Neuron (in vitro differentiated cells): Measurements from ENCODE around the gene SFXN2.
"Not testable (repeated sequence)": the region's sequence is repeated elsewhere in the genome, so short reads cannot be mapped to it uniquely, and the experiment has no call there.

Experiments used
- H2AFZ ChIP-seq: one replicate; pipeline ENCODE4 v1.6.1; 2013; ENCODE audit warnings: low read depth, mild to moderate bottlenecking, inconsistent platforms, low read length, moderate library complexity
- H3K27me3 ChIP-seq: one replicate; pipeline ENCODE4 v1.6.1; 2013; ENCODE audit warnings: low read length; ENCODE audit not compliant: insufficient read depth
- H3K36me3 ChIP-seq: one replicate; pipeline ENCODE4 v1.6.1; 2013; ENCODE audit warnings: low read length; ENCODE audit not compliant: insufficient read depth
- H3K4me1 ChIP-seq: one replicate; pipeline ENCODE4 v1.6.1; 2013; ENCODE audit warnings: low read length; ENCODE audit not compliant: insufficient read depth
- H3K4me3 ChIP-seq: 2 replicates; pipeline ENCODE4 v1.5.1; 2013; ENCODE audit warnings: mild to moderate bottlenecking, low read length, moderate library complexity
- H3K9me3 ChIP-seq: one replicate; pipeline ENCODE4 v1.6.1; 2013; ENCODE audit warnings: low read length

The SFXN2 gene

GRCh38 chr10:102716900-102717565 lies 2.6 kb downstream of the SFXN2 start:
- H3K9me3 ChIP-seq, H2AFZ ChIP-seq, H3K27me3 ChIP-seq, H3K4me3 ChIP-seq: not testable (repeated sequence)
- peaks cover 36% of the 10 kb centered on the region for H3K4me1 ChIP-seq
- H3K36me3 ChIP-seq: peaks cover 14% of the 10 kb centered on the region

DNA sequence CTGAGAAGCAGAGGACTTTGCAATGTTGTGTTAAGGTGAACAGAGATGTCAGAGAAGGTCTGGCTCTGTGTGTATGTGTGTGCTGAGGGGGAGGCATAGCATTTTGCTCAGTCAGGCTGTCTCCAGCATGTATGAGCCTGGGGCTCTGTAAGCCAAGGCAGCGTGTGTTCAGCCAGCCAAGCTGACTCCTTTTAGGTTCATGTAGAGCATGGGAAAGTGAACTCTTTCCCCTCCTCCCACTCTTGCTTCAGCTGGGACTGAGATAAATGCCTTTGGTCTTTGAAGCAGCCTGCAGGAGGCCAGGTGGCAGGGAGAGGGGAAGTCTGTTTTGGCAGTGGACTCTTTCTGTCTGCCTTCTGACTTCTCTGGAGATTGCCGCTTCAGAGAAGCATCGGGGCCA lies 3.8 kb downstream of the SFXN2 start:
- Histone ChIP-seq H3K4me3 (no peak overlapping the region), H3K36me3 (peaks cover 20% of the 10 kb centered on the region), H3K27me3 (no peaks in the 10 kb centered on the region)

DNA sequence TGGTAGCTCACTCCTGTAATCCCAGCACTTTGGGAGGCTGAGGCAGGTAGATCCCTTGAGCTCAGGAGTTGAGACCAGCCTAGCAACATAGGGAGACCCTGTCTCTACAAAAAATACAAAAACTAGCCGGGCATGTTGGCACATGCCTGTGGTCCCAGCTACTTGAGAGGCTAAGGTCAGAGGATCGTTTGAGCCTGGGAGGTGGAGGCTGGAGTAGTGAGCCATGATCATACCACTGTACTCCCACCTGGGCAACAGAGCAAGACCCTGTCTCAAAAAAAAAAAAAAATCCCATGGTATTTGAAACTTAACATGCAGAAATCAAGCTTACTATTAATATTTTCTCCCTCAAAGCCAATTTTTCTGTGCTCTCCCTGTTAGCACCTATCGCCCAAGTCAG lies 5.9 kb downstream of the SFXN2 start:
- no peak overlapping the region for H3K4me3 ChIP-seq
- no peaks in the 10 kb centered on the region for H3K27me3 ChIP-seq
- peaks cover 21% of the 10 kb centered on the region for H3K4me1 ChIP-seq
- peaks cover 28% of the 10 kb centered on the region for H3K36me3 ChIP-seq
- H2AFZ ChIP-seq: no peak overlapping the region
- H3K9me3 ChIP-seq: no peaks in the 10 kb centered on the region

More for the DNA sequence above, 3.8 kb downstream of the SFXN2 start:
- H2AFZ ChIP-seq: no peak overlapping the region
- no peaks in the 10 kb centered on the region for H3K9me3 ChIP-seq
- H3K4me1 ChIP-seq: peaks cover 26% of the 10 kb centered on the region

DNA sequence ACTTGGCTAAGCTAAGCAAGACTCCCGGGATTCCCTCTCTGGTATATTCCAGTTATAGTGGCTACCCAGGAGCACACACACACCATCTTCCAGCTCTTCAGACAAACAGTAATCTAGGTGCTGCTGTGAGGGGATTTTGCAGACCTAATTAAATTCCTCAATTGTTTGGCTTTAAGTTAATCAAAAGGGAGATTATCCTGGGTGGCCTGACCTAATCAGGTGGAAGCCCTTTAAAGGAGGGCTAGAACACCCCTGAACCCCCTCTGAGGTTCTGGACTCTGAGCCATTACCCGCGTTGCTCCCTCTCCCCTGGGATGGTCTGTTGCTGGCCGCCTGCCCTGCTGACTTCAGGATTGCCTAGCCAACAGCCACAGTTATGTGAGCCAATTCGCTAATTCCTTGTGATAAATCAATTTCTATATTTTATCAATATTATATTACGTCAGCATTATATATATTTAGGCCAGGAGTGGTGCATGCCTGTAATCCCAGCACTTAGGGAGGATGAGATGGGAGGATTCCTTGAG lies 6.4 kb downstream of the SFXN2 start:
- no peaks in the 10 kb centered on the region for H3K27me3 ChIP-seq
- H3K9me3 ChIP-seq: no peaks in the 10 kb centered on the region
- H3K4me1 ChIP-seq: peaks cover 19% of the 10 kb centered on the region
- H3K4me3 ChIP-seq: no peak overlapping the region
- H3K36me3 ChIP-seq: peaks cover 28% of the 10 kb centered on the region
- H2AFZ ChIP-seq: no peak overlapping the region

- Histone ChIP-seq H3K27me3 (no peaks in the 10 kb centered on the region), H3K36me3 (peaks cover 34% of the 10 kb centered on the region), H2AFZ (no peak overlapping the region)
Measured at GRCh38 chr10:102721954-102722353, 7.5 kb downstream of the SFXN2 start.

GRCh38 chr10:102723989-102724388 lies 9.6 kb downstream of the SFXN2 start:
- Histone ChIP-seq H2AFZ (no peak overlapping the region), H3K9me3 (no peaks in the 10 kb centered on the region), H3K27me3 (no peaks in the 10 kb centered on the region), H3K4me1 (peaks cover 5% of the 10 kb centered on the region), H3K36me3 (peaks cover 41% of the 10 kb centered on the region), H3K4me3 (no peak overlapping the region)

More at GRCh38 chr10:102721954-102722353, 7.5 kb downstream of the SFXN2 start:
- H3K4me1 ChIP-seq: peaks cover 19% of the 10 kb centered on the region
- no peaks in the 10 kb centered on the region for H3K9me3 ChIP-seq
- no peak overlapping the region for H3K4me3 ChIP-seq

GRCh38 chr10:102726274-102726673 lies 11.8 kb downstream of the SFXN2 start:
- H3K36me3 ChIP-seq: peaks cover 53% of the 10 kb centered on the region
- no peak overlapping the region for H2AFZ ChIP-seq
- H3K4me3 ChIP-seq: no peak overlapping the region
- H3K27me3 ChIP-seq: no peaks in the 10 kb centered on the region
- no peaks in the 10 kb centered on the region for H3K9me3 ChIP-seq
- H3K4me1 ChIP-seq: peaks cover 5% of the 10 kb centered on the region

DNA sequence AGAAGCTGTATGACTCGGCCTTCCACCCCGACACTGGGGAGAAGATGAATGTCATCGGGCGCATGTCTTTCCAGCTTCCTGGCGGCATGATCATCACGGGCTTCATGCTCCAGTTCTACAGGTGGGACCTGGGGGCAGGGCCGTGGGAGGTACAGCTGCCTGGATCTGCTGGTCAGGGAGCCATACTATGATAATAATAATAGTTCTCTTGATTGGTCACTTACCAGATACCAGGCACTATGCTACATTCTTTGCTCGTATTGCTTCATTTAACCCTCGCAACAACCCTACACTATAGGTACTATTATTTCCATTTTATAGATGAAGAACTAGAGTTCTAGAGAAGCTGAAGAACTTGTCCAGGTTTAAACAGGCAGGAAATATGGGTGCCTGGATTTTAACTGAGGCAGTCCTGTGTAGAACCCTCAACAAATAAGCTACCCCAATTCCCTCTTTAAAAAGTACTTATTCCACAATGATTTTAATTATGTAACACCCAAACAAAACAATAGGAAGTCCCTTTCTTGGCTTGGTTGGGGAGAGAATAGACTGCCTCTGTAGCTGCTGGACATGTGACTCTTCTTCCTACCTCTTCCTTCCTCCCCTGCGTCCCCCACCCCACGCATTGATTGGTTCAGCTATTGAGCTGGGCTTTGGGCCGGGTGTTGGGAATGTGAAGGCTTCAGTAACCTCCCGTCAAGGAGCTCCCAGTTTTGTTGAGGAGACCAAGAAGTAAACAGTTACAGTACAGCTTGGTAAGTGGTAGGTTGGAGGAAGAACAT lies 12.8 kb downstream of the SFXN2 start:
- Histone ChIP-seq H3K27me3 (no peaks in the 10 kb centered on the region), H2AFZ (no peak overlapping the region), H3K36me3 (peaks cover 60% of the 10 kb centered on the region), H3K4me3 (no peak overlapping the region), H3K4me1 (no peaks in the 10 kb centered on the region), H3K9me3 (no peaks in the 10 kb centered on the region)

DNA sequence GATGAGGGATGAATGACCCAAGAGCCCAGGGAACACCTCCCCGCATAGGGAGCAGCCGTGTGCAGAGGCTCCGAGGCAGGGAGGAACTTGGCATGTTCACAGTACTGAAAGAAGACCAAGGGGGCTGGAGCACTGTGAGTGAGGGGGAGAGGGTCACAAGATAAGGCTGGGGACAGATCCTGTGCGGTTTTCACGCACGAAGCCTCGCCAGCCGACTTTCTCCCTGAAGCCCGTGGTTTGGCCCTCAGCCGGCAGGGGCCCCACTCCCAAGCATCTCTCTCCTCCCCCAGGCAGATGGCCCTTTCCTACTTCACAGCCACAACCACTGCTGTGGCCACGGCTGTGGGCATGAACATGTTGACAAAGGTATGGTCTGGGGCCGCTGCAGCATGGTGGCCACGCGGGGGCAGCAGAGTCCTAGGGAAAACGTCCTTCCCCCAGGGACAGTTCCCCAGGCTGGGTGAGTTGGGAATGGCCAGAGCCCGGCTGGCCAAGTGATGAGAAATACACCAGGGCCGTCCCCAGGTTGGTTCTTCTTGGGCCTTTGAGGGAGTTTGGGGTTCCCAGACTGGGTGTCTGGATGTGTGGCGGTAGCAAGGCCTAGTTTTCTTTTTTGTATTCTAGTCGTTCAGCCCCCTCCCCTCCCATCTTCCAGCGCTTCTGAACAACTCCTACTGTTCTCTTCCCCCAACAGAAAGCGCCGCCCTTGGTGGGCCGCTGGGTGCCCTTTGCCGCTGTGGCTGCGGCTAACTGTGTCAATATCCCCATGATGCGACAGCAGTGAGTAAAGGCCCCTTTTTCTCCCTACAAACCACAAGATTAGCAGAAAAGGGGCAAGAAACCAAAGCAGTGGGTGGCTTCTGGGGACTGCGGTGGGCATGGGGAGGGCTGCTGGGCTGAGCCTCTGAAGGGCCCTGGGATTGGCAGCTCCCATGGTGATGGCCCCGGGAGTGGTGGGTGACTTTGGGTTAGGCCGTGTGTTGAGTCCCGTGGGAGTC lies 14.9 kb downstream of the SFXN2 start:
- H2AFZ ChIP-seq: no peak overlapping the region
- H3K4me1 ChIP-seq: no peaks in the 10 kb centered on the region

GRCh38 chr10:102731222-102731800 lies 16.9 kb downstream of the SFXN2 start:
- Histone ChIP-seq H3K4me1 (no peaks in the 10 kb centered on the region), H3K36me3 (peaks cover 72% of the 10 kb centered on the region), H3K9me3 (no peaks in the 10 kb centered on the region), H2AFZ (no peak overlapping the region), H3K4me3 (no peak overlapping the region), H3K27me3 (no peaks in the 10 kb centered on the region)

More for the DNA sequence above, 14.9 kb downstream of the SFXN2 start:
- no peaks in the 10 kb centered on the region for H3K9me3 ChIP-seq
- H3K36me3 ChIP-seq: peaks cover 70% of the 10 kb centered on the region
- no peak overlapping the region for H3K4me3 ChIP-seq
- no peaks in the 10 kb centered on the region for H3K27me3 ChIP-seq

- Histone ChIP-seq H3K4me3 (no peak overlapping the region), H3K4me1 (no peaks in the 10 kb centered on the region), H3K36me3 (peaks cover 66% of the 10 kb centered on the region), H2AFZ (no peak overlapping the region), H3K9me3 (no peaks in the 10 kb centered on the region), H3K27me3 (no peaks in the 10 kb centered on the region)
Measured at GRCh38 chr10:102732661-102733060, 18.2 kb downstream of the SFXN2 start.

DNA sequence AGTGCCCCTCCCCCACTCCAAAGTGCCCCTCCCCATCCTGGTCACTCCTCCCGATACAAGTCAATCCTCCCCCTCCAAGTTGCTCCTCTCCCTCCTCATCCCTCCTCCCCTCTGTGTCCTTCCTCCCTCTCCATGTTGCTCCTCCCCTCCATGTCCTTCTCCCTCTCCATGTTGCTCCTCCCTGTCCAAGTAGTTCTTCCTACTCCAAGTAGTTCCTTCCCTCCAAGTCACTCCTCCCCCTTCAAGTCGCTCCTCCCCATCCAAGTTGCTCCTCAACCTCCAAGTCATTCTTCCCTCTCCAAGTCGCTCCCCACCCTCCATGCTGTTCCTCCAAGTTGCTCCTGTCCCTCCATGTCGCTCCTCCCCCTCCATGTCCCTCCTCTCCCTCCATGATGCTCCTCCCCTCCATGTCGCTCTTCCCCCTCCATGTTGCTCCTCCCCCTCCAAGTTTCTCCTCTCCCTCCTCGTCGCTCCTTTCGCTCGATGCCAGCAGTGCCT lies 20.7 kb downstream of the SFXN2 start:
- H3K36me3 ChIP-seq: peaks cover 51% of the 10 kb centered on the region

More for the DNA sequence above, 20.7 kb downstream of the SFXN2 start:
- Histone ChIP-seq H3K4me1 (no peaks in the 10 kb centered on the region), H2AFZ (no peak overlapping the region), H3K4me3 (no peak overlapping the region), H3K27me3 (no peaks in the 10 kb centered on the region), H3K9me3 (no peaks in the 10 kb centered on the region)
